ENCODE data around the gene CHD1L.
"Not testable (repeated sequence)": the region's sequence is repeated elsewhere in the genome, so short reads cannot be mapped to it uniquely, and the experiment has no call there.

The CHD1L gene

DNA sequence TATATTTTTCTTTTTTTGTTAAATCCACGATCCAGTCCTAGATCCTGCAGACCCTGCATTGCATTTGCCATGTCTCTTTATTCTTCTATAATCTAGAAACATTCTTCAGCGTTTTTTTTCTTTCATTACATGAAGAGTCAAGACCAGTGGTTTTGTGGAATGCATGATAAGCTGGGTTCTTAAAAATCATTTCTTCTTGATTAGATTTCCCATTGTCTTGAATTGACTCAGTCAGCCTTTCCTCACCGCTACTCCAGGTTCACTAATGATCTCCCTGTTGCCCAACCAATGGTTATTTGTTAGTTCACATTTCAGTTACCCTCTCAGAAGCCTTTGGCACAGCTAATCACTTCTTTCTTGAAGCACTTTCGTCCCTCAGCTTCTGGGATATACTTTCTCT is 25.2 kb downstream of the CHD1L start:
- no peak for DNase-seq (ENCODE audit: low read depth, low spot score)

- DNase-seq (ENCODE audit: low read depth, low spot score) = no peak
These were observed 28.2 kb downstream of the CHD1L start for GRCh38 chr1:147270721-147271120.

DNA sequence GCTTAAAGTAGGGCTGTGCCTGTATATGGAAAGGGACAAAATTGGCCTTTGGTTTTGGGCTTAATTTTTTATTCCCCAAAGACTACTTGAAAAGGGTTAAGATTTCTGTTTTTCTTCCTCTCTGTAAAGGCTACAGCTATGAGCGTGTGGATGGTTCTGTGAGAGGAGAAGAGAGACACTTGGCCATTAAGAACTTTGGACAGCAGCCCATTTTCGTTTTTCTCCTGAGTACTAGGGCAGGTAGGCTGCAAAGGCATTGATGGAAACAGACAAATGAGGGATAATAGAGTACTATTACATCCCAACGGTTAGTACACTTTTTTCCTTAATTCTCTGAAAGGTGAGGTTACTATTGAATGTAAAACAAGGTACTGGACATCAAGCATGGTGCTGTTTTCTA is 29.6 kb downstream of the CHD1L start:
- DNase-seq (ENCODE audit: low read depth, low spot score) = no peak

DNA sequence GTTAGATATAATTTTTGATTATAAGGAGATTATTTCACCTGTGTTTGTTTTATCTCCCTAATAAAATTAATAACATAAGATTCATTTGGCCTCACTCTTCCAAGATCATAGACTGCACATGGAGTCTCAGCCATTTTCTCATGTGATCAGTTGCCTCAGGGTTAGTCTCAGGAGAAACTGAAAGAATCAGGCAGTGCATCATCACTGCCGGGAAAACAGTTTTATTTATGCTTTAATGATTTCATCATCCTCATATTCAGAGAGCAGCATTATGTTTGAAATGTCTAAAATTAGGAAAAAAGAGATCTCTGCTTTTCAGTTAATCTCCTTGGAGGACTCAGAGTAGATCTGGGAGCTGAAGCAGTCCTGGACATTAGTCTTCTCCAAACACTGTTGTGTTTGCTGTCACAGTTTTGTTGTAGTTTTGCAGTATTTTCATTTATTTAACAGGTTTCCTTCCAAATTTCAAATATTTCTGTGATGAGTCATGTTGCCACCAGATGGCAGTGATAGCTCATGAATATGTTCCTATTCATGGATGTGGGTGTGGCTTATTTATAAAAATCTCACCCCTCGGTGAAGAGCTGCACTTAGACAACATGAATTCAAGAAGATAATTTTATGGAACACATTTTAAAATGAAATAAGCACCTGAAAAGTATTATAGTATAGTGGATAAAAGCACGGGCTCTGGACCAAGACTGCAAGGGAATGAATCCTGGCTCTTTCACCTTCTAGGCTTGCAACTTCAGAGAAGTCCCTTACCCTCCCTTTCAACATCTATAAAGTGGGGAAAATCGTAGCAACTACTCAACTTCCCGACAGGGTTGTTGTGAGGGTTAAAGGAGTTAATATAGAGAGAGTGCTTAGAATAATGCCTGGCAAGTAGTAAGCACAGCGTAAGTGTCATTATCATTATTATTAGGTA is 31.2 kb downstream of the CHD1L start:
- peak; percentile 39 for DNase-seq (ENCODE audit: low read depth, low spot score)

- DNase-seq (ENCODE audit: low read depth, low spot score) = no peak
These were observed 39.5 kb downstream of the CHD1L start for GRCh38 chr1:147281950-147282349.

DNA sequence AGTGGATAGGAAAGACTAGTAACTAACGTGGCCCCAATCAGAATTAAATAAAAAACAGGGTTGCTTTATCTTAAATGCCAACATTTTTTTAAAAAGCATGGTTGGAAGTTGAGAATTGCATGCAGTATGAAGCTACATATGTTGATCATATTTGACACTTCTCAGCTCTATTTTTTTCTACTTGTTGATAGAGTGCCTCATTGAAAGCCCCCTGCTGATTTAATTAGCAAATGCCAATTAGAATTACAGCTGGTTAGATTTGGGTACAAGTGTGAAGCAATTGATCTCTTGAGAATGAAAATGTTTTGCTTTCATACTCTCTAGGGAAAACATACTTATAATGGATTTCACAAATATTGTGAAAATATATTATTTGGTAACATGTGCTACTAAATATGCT is 40.5 kb downstream of the CHD1L start:
- DNase-seq (ENCODE audit: low read depth, low spot score) = no peak

- no peak for DNase-seq (ENCODE audit: low read depth, low spot score)
These were observed 44.8 kb downstream of the CHD1L start for GRCh38 chr1:147287133-147287865.

DNA sequence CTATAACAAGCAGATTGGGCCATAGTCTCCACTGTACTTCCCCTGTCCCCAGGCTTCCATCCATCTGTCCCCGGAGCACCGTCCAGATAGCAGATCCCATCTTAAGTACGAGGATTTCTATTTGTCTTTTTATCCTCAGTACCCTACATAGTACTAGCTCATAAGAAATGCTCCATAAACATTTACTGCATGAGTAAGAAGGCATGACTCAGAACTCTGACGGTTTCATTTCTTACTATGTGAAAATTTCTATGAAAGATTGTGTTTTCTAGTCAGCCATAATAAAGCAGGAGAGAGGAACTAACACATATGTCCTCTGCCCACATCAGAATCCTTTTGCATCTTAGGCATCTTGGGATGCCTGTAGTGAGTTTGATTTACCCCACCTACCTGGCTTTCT is 49.5 kb downstream of the CHD1L start:
- DNase-seq (ENCODE audit: low read depth, low spot score) = no peak

DNA sequence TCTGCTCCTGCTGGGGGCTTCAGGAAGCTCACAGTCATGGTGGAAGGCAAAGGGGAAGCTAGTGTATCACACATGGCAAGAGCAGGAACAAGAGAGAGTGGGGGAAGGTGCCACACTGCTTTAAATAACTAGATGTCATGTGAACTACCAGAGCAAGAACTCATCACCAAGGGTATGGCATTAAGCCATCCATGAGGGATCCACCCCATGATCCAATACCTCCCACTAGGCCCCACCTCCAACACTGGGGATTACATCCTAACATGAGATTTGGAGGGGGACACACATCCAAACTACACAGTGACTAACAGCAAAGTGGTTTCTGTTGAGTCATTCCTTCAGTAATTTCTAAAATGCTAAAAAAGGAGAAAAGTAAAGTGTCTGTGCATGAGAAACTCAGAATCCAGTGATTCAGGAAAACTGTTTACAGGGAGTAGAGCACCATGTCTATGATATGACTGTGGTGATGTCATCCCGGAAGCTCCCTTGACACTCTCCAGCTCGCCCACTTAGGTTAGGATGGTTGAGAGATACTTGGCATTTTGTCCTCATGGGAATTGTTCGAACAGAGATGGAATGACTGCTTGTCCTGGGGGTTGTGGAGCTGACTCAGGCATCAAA is 50.3 kb downstream of the CHD1L start:
- DNase-seq (ENCODE audit: low read depth, low spot score) = no peak

- DNase-seq (ENCODE audit: low read depth, low spot score) = no peak
These were observed 55.0 kb downstream of the CHD1L start for GRCh38 chr1:147297438-147297837.

GRCh38 chr1:147305803-147306202 is 63.3 kb downstream of the CHD1L start:
- DNase-seq (ENCODE audit: low read depth, low spot score) = not testable (repeated sequence)

- no peak for DNase-seq (ENCODE audit: low read depth, low spot score)
These were observed 74.5 kb downstream of the CHD1L start for GRCh38 chr1:147316968-147317367.

GRCh38 chr1:147326933-147327687 is 84.6 kb downstream of the CHD1L start:
- DNase-seq (ENCODE audit: low read depth, low spot score) = not testable (repeated sequence)

DNA sequence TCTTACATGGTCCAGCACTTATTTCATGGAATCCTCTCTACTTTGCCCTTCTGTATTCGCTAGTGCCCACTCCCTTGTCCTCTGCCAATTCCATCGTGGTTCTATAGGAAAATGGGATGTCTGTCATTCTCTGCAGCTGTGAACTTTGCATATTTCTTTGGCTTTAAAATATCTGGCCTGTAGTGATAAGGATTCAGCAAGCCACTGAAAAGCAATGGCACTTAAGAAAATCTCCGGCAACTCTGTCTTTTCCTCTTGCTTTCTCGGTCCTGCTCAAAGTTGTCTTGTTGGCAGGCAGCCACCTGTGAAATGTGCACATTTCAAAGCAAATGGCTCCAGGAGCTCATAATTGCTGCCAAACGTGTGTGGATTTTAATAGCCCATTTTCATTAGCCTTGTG is 91.8 kb downstream of the CHD1L start:
- no peak for DNase-seq (ENCODE audit: low read depth, low spot score)

DNA sequence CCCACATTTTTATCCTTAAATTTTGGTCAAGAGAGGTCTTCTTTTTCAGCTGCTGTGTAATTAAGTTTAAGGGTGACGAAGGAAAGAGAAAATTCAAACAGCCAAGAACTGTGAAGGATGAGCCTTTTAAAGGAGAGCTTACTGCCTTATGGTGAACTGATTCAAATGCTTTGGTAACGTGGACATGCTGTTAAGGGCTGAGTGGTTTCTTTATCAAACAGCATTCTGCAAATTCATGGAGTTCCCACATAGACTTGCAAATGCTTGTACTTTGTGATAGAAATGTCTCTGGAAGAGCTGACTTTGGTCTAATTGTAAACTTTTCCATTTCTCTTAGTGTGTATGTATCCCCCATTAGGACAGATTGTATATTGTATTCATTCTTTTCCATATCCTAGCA is 93.8 kb downstream of the CHD1L start:
- DNase-seq (ENCODE audit: low read depth, low spot score) = no peak

DNA sequence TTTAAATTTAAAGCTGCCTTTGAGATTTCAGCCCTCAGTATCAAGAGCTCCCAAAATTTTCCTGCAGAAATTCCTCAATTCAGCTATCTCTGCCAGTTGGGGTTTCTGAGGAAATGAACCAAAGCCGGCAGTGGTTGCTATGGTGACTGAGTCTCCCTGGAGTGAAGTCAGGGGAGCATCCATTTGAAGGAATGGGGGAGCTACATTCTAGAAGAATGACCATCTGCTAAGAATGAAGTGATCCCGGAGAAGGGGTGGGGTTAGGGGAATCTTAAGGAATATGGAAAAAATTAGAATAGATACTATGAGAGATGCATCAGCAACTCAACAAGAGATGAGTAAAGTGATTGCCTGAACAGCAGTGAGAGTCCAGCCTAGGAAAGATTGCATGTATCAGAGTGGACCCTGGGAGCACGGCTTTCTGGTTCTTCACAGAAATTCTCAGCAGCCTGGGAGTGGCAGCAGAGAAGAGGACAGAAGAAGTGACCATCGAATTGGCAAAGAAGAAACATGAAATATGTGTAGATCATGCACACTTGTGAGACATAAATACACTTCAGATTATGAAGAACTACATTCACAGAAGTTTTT is 94.7 kb downstream of the CHD1L start:
- no peak for DNase-seq (ENCODE audit: low read depth, low spot score)

DNA sequence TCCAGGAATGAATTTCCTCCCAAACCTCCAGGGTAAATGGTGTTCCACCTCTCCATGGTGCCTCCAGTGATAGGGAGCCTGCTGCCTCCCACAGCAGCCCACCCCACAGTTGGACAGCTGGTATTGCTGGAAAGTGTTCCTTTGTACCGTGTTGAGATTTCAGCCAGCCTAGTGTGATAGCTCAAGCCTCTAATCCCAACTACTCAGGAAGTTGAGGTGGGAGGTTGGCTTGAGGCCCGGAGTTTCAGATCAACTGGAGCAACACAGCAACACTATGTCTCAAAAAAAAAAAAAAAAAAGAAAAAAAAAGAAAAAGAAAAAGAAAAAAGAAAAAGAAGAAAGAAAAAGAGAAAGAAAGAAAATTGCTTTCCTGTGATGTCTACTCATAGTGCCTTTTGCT is 96.1 kb downstream of the CHD1L start:
- no peak for DNase-seq (ENCODE audit: low read depth, low spot score)

- DNase-seq (ENCODE audit: low read depth, low spot score) = no peak
These were observed 98.8 kb downstream of the CHD1L start for GRCh38 chr1:147341246-147341645.

Data from smooth muscle cell of the brain vasculature (primary cell).